22Rv1 (cell line): ENCODE results near the gene FAM168B.

Experiments
- ZFX ChIP-seq: fragments of 450-650 bp; IDR thresholded peaks from 2 replicates; pipeline ENCODE4 v1.6.1; 2017; ENCODE audit warnings: antibody characterized with exemption, borderline replicate concordance
- TF ChIP-seq, protein P1 (sequence below): fragments of 450-650 bp; IDR thresholded peaks from 2 replicates; pipeline ENCODE4 v1.5.1; 2017; ENCODE audit warnings: mild to moderate bottlenecking

DNA sequence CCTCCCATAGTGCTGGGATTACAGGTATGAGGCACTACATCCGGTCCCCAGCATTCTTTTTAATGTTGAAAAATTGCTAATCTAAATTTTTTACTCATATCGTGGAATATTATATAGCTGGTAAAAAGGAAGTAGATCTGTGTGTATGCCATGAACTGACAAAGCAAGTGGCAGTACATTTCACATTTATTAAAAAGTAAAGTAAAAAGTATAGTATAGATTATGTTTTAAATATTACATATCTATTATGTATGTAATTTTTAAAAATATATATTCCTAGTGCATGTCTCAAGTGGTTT lies 37.0 kb upstream of the FAM168B start:
- TF ChIP-seq, protein P1, sequence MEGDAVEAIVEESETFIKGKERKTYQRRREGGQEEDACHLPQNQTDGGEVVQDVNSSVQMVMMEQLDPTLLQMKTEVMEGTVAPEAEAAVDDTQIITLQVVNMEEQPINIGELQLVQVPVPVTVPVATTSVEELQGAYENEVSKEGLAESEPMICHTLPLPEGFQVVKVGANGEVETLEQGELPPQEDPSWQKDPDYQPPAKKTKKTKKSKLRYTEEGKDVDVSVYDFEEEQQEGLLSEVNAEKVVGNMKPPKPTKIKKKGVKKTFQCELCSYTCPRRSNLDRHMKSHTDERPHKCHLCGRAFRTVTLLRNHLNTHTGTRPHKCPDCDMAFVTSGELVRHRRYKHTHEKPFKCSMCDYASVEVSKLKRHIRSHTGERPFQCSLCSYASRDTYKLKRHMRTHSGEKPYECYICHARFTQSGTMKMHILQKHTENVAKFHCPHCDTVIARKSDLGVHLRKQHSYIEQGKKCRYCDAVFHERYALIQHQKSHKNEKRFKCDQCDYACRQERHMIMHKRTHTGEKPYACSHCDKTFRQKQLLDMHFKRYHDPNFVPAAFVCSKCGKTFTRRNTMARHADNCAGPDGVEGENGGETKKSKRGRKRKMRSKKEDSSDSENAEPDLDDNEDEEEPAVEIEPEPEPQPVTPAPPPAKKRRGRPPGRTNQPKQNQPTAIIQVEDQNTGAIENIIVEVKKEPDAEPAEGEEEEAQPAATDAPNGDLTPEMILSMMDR = no peak
- TF ChIP-seq ZFX = no peak
